Stimulated activated CD4-positive, alpha-beta T cell treated with anti-CD3 and anti-CD28 coated beads, Interleukin-15, amount 100 ng/mL, for 24 hours (primary cell): ENCODE data around the gene ABHD8.

Experiments
- DNase-seq: peaks from one replicate; pipeline ENCODE4 v3.0.0-alpha.2; 2020

Gene ABHD8

DNA sequence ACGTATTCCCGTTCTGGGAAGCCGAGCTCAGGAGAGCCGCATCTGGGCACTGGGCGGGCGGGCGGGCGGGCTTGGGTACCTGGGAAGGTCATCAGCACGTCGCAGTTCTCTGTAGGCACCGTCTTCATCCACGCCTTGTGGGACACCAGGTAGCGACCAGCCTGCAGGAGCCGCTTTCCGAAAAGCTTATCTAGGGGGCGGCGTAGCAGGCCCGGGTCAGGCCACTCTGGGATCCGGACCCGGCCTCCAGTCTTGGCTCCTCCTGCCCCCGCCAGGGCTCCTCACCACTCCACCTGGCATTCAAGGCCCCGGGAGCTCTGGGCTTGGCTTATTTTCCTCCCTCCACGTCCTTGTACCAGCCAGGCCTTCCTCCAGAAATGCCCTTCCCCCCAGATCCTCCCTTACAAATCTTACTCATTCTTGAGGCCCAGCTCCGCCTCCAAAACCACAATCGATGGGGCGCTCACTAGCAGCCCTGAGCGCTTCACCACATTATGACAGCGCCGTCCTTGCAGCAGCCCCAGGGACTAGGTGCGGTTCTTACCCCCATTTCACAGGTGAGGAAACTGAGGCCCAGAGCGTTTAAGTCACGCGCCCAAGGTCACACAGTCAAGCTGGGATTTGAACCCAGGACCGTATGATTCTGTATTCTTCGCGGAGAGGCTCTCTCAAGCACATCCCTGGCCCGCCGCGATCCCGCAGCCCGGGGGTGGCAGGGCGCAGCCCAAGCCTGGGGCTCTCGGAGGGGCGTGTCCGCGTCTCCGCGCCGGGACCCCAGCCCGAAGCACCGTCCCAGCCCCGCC is 30.6 kb upstream of the ABHD8 start:
- DNase-seq = peak; percentile 88

DNA sequence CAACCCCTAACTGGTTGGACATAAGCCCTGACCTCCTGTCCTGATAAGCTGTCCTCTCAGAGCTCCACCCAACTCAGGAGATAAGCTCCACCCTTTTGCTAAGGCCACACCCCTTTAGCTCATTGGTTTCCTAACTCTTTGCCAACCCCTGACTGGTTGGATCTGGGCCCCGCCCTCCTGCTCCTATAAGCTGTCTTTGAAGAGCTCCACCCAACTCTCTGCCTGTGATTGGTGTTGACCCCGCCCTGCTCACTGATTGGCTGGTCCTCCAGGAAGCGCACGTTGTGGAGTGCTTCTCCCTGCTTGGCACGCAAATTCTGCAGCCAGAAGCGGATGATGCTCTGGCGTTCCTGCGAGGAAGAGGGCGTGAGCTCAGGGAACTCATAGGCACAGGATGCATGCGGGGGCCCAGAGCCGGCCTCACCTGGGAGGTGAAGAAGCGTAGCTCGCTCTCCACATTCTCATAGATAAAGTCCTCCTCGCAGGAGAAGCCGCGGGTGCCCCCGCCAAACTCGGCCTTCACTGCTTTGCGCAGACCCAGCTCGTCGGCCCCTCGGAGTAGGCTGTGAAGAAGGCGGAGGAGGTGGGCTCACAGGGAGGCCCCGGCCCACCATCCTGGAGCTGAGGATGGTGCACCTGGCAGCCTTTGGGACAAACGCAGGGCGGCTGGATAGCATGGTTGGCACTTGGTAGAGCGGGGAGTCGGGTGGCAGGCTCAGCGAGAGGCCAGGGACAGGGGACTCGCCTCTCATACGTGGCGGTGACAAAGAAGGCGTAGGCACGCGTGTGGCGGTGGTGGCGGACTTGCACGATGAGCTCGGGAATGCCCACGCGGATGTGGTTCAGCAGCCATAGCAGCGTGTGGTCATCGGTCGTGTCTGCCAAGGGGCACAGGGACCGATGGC is 29.7 kb upstream of the ABHD8 start:
- peak; percentile 61 for DNase-seq

DNA sequence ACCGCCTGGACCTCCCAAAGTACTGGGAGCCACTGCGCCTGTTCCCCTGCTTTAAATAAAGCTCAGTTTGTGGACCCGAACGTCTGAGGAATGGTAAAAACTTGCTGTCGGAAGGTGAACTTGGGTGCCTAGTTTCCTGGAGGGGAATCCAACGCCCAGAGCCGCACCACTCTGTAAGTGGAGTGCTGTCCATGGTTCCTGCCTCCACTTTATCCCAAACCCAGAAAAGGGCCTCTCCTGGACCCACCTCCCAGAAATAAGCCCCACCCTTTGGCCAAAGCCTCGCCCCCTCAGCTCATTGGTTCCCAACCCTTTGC is 29.1 kb upstream of the ABHD8 start:
- DNase-seq = no peak

DNA sequence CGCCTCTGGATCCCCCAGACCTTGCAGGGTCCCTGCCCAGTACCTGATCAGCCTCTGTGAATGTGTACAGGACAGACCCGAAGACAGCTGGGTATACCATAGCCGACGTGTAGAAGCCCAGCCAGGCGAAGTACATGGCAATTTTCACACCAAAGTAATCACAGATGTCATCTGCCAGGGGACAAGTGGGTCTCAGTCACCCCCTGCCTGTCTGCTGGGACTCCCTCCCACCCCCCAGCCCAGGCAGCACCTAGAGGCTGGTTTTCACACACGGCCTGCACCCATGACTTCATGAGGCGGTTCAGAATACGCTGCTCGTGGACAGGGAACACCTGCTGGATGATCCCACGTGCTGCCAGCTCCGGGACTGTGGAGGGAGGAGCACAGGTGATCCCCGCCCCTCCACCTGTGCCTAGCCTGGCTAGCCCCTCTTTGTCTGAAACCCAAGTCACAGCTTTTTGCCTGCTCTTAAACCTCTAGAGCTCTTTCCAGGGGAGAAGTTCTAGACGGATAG is 27.9 kb upstream of the ABHD8 start:
- DNase-seq = no peak

DNA sequence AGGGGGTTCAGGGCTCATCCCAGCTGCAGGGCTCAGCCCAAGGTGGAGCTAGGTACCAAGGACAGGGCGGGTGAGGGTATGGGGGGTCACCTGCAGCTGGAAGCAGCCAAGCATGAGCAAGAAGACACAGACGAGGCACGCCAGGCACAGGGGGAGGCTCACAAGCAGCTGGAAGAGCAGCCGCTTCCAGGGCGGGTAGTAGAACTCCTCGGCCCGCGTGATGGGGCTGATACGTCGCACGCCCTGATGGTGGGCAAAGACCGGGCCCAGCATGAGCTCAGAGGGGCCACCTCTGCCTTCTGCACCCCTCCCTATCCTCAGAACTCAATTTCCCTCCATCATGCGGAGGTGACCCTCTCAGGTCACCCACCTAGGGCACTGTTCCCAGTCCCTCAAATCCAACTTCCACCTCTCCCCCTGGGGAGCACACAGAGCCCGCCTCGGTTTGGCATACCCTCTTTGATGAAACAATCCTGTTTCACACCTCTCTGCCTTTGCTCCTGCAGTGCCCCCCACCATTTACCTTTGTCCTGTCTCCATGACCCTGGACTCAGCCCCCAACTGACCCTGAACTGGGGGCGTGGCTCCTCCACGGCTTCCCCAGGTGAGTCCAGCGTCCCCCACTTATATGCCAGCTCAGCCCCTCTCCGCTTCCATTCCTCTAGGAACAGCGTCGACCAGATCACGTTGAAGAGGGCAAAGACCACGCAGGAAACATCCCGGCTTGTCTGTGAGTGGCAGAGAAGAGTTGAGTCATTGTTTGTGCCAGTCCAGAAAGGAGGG is 27.2 kb upstream of the ABHD8 start:
- DNase-seq = no peak

DNA sequence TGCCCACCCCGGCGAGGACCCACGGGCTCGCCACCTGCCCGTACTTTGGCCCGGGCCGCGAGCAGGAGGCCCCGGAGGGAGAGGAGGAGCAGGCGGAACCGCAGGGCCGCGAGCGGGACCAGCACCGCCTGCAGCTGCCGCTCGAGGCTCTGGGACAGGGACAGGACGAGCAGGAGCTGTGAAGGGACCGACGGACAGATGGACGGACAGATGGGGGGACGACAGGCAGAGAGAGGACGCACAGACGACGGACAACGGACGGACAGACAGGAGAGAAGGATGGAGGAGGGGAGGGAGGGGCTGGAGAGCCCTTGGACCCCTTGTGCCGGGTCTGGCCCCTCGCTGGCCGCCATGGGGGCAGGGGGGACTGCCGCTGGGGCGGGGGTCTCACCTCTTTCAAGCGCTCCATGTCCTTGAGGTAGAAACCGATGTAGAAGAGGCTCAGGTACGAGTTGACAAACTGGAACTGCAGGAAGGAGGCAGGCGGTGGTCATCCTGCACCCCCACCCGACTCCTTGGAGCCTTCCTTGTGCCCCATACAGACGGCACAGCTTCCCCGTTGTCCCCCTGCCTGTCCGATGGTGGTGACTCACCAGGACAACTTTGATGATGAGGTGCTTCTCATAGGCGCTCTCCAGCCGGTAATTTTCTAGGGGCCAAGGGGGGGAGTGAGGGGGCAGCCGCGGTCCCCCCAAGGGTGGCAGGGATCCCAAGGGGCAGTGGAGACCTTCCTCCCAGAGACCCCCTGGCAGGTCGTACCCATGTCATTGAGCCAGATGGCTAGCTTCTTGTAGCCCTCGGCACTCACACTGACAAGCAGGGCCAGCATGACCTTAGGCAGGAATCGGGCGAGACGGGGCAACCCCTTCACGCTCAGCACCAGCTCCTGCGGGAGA is 26.4 kb upstream of the ABHD8 start:
- DNase-seq = no peak

DNA sequence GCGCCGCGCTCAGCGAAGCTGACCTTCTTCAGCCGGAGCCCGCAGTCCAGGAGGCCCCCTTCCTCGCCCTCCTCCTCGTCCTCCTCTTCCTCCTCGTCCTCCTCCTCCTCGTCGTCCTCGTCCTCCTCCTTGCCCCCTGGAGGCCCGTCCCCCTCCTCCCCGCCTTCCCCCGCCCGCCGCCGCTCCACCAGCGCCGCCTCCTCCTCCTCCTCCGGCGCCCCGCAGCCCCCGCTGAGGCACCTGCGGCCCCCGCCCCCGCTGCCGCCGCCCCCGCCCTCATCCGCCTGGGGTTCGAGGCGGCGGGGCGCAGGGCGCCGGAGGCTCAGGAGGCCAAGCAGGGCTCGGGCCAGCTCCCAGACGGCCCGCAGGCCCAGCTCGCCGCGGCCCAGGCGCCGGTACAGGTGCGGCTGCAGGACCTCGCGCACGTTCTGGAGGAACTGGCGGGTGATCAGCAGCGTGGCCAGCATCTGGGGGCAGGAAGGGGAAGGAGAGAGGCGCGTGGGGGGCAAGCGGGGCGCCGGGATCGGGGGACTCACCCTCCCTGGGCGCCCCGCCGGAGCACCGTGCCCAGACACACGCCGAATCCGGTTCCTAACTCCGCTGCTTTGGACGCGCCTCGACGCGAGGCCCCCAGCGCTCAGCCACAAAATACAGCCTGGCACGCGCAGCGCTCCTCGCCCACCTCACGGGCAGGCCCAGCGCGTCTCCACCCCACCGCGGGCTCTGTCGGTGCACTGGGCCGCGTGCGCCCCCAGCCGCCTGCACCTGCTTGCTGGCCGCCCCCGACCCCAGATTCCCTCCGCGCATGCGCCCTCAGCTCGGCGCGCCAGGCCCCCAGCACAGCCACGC is 25.5 kb upstream of the ABHD8 start:
- peak; percentile 44 for DNase-seq

DNA sequence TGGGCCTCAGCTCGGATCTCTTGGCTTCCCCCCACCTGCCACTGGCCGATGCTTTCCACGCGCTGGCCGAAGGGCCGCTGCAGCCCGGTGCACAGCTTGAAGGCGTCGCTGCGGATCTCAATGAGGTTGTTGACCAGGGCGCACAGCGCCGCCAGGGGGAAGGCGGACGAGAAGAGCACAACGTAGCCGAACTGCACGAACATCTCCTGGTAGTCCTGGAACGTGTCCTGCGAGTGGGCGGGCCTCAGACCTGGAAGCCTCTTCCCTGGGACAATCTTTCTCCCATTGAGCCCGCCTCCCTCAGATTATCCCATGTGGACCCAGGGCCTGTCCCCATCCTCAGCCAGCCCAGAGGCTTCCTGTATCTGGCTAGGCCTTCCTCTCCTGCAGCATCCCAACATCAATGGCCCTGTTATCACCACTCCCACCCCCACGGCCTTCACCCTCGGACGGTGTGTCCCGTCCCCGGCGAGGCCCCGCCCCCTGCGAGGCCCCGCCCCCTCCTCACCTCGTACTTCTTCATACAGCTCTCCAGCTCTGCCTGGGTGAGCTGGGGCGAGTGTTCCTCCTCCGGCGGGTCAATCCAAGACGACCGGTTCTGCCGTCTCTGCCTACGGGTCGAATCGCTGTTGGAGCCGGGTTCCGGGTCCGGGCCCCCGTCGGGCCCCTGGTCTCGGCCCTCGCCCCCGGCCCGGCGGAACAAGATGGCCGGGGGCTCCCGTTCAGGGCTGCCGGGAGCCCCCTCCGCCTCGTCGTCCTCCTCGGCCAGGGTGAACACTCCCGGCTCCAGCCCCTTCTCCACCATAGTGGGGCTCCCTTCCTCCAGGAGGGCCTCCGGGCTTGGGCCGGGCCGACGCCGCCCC is 24.7 kb upstream of the ABHD8 start:
- peak; percentile 66 for DNase-seq

DNA sequence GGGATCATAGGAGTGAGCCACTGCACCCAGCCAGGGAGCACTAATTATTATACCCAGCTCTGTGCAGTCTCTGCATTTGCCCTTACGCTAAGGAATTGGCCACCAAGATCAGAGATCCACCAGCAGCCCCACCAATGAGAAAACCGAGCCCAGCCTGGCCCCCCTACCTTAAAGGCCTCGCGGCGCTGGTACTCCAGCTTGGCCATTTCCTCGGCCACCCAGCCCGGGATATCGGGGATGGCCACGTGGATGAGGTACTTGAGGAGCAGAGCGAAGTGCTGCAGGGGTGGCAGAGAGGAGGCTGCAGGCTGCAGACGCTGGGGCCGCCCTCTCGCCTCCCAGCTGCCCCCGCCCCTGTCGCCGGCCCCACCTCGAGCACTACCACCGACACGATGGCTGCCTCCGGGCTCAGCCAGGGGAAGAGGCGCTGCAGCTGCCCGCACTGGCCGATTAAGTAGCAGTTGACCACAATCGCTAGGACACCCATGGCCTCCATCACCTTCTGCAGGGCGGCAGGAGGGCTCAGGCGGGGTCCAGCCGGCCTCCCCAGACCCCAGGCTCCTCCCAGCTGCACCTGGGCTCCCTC is 23.9 kb upstream of the ABHD8 start:
- no peak for DNase-seq

DNA sequence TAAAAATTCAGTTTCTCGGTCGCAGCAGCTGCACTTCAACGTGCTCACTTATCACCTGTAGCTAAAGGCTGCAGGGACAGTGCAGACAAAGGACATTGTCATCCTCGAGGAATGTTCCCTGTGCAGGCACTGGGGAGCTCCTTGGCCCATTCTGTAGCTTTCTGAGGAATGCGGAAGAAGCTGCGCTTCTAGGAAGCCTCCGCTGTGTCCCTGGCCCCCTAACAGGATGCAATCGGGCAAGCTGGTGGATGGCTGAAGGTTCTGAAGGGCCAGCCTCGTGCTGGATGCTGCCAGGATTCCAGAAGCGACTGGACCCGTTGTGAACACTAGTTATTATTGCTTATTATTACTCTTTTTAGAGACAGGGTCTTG is 23.4 kb upstream of the ABHD8 start:
- DNase-seq = no peak

DNA sequence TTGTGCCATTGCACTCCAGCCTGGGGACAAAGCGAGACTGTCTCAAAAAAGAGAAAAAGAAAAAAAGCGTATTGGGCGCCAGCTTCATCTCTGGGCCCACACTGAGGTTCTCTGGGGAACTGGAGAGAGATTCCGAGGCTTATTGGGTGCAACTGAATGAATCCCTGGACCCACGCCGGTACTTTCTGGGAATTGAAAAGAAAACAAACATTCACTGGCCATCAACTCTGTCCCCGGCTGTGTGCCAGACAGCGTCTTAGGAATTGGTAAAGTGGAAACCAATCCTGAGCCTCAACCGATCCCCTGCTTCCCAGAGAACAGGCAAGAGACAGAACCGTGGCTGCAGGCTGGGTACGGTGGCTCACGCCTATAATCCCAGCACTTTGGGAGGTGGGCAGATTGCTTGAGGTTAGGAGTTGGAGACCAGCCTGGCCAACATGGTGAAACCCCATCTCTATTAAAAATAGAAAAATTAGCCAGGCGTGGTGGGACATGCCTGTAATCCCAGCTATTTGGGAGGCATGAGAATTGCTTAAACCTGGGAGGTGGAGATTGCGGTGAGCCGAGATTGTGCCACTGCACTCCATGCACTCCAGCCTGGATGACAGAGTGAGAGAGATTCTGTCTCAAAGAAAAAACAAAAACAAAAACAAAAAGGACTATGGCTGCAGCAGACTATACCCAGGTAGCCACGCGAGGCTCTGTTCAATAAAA is 22.8 kb upstream of the ABHD8 start:
- no peak for DNase-seq

DNA sequence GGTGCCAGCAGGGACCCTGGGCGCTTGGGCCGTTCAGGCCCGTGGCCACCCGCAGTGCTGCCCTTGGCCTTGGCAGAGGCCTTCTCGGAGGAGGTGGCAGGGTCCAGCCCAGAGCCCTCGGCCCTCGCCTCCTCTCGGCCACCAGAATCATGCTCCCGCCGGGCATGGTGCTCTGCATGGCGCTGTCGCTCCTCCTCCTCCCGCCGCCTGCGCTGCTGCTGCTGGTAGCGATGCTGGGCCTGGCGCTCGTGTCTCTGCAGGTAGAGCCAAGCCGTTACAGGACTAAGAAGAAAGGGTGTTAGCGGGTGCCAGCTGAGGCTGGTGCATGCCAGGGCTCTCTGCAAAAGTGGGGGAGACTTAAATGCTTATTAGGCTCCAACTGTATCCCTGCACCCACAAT is 21.9 kb upstream of the ABHD8 start:
- no peak for DNase-seq

DNA sequence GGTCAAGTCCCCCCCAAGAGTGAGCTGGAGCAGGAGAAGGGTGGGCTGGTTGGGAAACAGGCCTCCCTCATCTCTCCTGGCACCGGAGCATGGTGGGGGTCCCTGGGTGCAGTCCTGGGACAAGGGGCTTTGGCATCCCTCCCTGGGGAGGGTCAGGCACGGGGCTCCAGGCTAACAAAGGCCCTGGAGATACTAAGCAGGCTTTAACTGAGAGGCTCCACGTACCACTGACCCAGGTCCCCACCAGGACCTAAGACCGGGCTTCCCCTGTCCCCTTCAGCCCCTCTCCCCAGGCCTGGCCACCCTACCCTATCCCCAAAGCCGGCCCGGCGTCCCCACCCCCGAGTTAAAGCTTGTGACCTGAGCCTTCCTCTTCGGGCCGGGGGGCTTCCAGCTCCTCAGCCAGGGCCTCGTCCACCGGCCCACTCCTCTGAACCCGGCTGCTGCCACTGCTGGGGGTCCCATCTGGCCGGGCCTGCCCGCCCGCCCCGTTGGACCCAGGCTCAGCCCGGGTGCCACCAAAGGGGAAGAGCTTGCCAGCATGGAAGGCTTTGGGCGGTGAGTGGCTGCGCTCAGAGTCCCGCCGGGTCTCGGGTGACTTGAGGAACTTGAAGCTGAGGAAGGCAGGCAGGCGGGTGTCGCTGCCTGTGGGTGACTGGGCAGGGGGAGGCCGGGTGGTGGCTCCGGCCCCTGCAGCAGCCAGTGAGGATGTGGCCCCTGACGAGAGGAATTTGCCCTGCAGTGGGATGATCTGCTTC is 21.3 kb upstream of the ABHD8 start:
- no peak for DNase-seq

DNA sequence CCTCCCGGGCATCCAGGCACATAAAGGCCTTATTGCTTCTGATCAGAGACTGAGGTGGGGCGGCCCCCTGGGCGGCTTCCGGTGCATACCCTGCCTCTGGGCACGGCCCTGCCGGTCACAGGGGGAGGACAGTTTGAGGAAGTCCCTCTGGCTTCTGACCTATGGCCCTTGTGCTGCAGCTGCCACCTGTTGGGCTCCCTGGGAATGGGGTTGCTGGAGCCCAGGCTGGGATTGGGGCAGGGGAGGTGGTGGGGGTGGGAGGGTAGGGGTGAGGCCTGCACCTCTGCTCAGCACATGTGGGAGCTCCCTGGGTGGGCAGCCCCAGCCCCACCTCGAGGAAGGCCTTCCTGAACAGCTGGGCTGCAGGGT is 20.7 kb upstream of the ABHD8 start:
- DNase-seq = peak; percentile 24

DNA sequence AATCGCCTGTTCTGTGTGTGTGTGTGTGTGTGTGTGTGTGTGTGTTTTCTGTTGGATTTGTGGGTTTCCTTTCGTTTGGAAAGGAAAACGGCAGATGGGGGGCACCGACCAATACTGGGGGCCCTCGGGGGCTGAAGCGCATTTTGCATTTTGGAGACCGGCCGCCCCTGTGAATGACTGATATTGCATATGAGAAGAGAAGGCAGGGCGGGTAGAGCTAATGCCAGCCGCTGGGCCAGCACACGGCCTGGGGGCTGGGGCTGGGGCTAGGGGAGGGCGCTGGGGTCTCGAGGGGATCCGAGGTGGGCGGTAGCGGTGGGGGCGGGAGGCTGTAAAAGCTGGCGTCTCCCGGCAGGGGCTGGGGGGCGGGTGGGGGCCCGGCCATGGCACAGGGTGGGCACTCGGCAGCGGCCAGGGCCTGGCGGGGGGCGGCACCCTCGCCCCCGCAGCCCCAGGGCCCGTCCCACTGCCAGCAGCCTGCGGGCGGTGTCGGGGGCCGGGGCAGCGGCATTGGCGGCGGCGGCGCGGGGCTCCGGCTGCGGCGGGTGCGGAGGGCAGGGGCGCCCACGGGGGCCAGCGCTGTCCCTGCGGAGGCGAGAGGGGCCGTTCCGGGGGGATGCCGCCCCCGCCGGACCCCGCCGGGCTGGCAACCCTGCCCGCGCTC is 20.2 kb upstream of the ABHD8 start:
- no peak for DNase-seq

DNA sequence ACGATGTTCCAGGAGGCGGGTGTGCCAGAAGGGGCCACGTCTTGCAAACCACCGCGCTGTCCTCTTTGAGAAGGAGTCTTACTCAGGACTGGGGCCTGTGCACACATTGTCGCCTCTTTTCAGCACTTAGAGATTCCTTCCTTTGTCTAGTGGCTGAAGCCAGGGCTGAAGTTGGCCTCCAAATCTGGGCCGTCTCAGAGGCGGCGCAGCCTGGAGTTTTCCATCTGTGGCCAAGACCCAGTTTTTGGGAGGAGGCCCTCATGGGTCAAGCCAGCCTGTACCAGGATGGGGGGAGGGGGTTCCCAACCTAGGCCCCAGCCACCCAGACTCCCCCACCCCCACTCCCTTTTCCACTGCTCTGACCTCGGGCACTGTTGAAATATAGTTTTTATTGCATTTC is 19.6 kb upstream of the ABHD8 start:
- no peak for DNase-seq

DNA sequence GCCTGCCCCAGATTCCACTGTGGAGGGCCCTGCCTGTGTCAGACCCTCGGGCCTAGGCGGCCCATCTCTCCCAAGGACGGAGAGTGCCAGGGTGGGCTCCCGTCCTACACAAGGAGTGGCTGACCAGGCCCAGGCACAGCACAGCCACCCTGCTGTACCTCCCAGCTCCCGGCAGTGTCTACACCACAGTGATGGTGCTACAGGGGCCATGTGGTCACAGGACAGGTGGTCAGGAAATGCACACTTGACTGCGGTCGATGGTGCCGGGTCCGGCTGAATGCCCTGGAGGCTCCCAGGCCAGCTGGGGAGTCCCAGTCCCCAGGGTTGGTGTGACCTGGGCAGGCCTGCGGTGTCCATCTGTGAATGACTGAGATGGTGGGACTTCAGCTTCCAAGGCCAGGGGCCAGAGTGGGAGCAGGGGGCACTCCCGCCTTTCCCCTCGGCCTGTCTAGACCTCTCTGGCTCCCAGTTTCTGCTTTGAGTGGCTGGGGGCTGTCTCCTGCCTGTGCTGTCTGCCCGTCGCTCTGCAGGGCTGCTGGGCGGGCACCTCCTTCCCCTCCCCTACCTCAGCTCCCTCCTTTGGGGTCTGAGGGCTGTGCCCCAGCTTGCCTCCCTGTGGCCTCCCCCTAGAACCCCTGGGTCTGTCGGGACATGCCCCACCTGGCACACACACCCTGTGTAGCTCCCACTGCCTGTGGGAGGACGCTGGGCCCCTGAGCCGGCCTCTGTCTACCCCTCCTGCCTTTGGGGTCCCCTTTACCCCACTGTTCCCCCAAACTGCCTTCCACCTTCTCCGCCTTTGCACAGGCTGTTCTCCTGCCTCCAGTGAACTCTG is 18.6 kb upstream of the ABHD8 start:
- DNase-seq = no peak
